HG02678 (cell line): ENCODE measurements around the gene OR52E6.

Source experiments
- ATAC-seq: cut with Tn5 transposase; IDR thresholded peaks from one replicate; pipeline ENCODE4 v1.9.1; 2021; ENCODE audit warnings: mild to moderate bottlenecking, moderate library complexity; ENCODE audit not compliant: unreplicated experiment

Gene OR52E6

DNA sequence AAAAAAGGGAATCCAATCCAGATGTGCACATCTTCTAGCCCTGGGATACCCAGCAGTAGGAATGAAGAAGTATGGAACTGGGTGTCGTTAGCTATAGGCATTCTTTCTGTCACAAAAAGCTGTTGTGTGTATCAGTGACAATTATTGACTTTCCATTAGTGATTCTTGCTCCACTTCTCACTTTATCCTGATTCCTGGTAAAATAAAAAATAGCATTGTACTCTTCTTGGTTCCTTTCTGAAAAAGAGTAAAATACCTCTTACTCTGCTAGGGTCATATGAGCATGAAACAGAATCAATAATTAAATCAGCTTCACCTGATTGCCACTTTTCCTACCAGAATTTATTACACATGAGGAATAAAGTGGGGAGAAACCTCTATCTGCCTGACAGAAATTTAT, at the start of gene OR52E6:
OR52E6 (minus strand) TSS at position 101 of the 400 bp plus-strand sequence; CDS start at position 101, 0 bp downstream.
- ATAC-seq = no peak

DNA sequence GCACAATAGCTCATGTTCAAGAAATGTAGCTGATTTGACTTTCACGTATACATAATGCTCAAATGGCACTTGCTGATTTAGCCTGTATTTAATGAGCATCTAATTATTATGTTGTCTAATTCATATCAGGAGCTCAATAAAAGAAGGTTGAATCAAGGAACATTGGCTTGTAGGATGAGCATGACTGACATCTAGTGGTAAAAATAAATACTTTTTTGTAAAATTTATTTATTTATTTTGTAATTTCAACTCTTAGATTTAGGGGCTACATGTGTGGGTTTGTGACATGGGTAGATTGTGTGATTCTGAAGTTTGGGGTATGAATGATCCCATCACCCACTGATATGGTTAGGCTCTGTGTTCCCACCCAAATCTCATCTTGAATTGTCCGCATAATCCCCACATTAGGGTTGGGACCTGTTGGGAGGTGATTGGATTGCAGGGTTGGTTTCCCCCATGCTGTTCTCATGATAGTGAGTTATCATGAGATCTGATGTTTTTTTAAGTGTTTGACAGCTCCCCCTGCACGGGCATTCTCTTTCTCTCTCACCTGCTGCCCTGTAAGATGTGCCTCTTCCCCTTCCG, 49.6 kb upstream of the OR52E6 start:
- ATAC-seq = no peak

DNA sequence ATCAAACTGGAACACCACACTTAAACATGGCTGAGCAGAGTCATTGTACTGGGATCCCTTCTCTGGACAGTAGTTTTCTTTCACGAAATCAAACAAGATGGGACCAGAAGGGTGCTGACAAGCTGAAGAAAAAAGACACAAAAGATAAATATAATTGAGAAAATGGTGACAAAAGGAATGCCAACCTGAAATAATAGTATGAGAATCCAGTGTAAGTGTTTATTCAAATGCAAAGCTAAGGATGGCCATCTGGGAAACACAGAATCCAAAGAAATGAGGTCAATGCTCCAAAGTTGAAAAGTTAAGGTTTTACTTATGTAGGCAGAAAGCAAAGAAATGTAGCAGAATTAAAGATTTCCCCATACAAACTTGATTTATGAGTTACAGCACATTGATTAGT, 46.0 kb upstream of the OR52E6 start:
- no peak for ATAC-seq

DNA sequence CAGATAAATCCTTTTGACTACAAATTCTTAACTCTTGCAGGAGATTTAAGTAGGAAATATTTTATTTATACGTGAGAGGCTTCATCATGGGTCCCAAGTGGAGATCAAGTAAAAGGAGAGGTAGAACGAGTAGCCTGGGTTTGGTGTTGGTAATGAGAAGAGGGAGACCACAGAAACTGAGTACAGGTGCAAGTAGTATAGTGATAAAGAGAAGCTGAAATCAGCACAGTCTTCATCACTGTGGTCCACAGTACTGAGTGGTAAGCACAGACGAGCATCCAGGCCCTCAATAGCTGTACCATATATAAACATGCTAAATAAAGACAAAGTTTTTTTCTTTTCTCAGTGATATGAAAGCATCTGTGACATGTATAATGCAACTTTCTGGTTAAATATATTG, 45.5 kb upstream of the OR52E6 start:
- no peak for ATAC-seq

DNA sequence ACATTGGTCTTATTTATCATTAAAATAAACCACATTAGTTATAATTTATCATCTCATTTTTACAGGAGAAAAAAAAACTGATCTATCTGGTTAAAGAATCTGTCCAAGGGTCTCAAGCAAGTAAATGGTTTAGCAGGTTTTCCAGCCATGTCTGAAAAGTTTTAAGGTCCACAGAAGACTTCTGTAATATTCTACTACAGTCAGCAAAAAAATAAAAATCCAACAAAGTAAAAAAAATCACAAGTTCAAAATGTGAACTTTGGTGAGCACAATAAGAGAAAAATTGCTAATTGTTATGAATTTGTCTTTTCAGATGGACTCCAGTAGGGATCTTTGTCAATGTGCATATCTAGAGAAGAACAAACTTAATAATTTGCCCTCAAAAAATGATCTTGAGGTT, 40.1 kb upstream of the OR52E6 start:
- no peak for ATAC-seq

DNA sequence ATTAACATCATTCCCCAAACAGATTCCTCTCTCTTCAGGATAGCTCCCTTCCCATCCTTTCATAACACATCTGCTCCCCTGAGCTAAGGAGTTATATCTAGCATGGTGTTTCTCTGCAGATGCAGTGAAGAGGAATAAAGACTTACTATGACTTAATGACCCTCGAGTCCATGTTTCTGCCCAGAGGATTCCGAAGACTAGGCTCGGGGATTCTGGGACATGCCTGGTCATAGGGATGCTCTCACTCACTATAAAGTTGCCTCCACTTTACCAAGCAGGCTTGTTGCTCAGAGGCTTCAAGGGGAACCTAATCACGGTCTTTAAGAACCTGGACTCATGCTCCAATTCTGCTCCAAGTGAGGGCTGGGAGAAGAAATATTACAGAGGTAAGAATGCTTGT, 38.6 kb upstream of the OR52E6 start, which contains the start of gene OR52E4:
OR52E4 (plus strand) TSS at position 301 of the 400 bp plus-strand sequence. CDS start 3,664 bp downstream, outside the sequence.
- ATAC-seq = no peak

DNA sequence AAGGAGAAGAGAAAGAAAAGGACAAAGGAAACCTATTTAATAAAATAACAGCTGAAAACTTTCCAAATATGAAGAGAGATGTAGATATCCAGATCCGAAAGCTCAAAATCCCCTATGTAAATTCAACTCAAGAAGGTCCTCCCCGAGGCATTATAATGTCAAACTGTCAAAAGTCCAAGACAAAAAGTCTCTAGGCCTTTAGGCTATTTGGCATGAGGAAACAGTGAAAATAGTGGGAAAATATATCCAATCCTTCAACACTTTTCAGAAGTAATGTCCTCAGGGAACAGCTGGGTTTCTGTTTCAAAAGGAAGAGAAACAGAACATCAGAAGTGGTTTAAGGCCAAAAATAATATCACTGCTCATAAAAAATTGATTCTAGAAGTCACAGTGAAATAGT, 36.9 kb upstream of the OR52E6 start:
- no peak for ATAC-seq

DNA sequence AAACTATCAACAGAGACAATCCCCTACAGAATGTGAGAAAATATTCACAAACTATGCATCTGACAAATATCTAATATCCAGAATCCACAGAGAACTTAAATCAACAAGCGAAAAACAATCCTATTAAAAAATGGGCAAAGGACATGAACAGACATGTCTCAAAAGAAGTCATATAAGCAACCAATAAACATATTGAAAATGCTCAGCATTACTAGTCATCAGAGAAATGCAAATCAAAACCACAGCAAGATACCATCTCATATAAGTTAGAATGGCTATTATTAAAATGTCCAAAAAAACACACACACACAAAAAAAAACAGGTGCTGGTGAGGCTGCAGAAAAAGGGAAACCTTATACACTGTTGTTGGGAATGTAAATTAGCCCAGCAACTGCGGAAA, 24.1 kb upstream of the OR52E6 start:
- no peak for ATAC-seq

DNA sequence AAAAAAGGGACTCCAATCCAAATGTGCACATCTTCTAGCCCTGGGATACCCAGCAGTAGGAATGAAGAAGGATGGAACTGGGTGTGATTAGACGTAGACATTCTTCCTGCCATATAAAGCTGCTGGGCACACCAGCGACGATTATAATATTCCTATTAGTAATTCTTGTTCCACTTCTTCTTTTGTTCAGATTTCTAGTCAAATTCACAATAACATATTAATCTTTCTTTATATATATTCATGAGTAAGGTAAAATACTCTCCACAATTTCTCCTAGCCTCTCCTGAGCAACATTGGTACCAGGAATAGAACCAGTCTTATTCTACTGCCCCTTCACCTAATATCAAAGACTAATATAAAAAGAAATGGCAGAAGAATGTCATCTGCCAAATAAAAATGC, 15.9 kb upstream of the OR52E6 start, which contains the start of gene OR52E8:
OR52E8 (minus strand) TSS at position 101 of the 400 bp plus-strand sequence; CDS start at position 101, 0 bp downstream.
- ATAC-seq = no peak

DNA sequence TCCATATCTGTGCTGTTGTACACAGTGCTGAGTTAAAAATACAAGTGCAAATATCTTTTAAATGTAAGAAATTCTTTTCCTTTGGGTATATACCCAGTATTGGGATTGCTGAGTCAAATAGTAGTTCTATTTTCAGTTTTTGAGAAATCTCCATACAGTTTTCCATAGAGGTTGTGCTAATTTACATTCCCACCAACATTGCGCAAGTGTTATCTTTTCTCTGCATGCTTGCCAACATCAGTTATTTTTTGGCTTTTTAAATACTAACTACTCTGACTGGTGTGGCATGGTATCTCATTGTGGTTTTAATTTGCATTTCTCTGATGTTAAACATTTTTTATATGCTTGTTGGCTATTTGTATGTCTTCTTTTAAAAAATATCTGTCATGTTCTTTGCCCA, 9.3 kb upstream of the OR52E6 start:
- no peak for ATAC-seq

DNA sequence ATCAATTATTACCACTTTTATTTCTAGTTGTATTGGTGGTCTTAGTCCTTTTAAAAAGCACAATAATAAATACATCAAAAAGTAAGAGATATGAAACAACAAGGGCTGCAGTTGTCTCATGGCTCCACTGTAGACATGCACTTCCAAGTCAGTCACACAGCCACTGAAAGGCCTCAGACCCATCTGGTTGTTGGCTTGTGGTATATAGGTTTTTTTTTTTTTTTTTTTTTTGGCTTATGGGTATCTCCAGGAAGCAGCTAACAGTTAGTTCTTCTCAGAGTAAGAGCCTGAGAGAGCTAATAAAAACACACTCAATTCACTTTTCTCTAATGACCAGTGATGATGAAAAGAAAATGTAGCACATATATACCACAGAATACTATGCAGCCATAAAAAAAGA, 6.0 kb upstream of the OR52E6 start:
- ATAC-seq = no peak

DNA sequence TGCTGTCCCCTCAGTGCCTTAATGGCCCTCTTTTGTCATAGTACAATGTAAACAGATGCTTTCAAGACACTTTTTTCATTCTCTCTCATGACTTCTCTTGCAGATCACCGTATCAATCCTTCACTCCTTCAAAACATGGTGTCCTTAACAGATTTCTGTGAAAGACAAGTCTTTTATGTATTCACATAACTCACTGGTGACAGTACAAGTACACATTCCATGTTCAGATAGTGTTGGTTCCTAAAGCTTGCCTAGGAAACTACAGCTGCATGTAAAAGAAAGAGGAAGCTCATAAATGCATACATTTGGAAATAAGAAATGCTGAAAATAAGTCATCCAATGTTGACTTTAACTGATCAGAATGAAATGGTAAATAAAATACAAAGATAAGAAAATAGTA, 5.0 kb upstream of the OR52E6 start:
- ATAC-seq = no peak

DNA sequence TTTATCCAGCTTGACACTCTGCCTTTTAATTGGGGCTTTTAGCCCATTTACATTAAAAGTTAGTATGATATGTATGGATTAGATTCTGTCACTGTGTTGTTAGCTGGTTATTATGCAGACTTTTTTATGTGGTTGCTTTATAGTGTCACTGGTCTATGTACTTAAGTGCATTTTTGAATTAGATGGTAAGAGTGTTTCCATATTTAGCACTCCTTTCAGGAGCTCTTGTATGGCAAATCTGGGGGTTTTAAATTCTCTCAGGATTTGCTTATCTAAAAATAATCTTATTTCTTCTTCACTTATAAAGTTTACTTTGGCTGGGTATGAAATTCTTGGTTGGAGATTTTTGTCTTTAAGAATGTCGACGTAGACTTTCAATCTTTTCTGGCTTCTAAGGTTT, 4.0 kb downstream of the OR52E6 start:
- ATAC-seq = no peak

DNA sequence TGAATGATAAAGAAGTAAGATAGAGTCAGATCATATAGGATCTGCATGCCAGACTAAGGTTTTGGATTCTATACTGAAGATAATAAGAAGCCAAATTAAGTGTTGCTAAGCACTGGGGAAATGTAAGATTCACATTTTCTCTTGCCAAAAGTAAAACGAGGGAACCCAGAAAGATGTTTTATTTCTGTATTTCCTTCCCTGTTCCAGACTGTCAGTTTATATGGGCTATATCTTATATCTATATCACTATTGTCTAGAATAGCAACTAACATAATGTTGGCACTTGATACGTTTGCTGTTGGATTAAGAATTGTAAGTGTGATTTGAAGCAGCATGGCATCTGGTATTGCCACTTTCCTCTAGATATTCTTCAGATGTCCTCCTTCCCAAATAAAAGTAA, 8.3 kb downstream of the OR52E6 start:
- ATAC-seq = no peak

DNA sequence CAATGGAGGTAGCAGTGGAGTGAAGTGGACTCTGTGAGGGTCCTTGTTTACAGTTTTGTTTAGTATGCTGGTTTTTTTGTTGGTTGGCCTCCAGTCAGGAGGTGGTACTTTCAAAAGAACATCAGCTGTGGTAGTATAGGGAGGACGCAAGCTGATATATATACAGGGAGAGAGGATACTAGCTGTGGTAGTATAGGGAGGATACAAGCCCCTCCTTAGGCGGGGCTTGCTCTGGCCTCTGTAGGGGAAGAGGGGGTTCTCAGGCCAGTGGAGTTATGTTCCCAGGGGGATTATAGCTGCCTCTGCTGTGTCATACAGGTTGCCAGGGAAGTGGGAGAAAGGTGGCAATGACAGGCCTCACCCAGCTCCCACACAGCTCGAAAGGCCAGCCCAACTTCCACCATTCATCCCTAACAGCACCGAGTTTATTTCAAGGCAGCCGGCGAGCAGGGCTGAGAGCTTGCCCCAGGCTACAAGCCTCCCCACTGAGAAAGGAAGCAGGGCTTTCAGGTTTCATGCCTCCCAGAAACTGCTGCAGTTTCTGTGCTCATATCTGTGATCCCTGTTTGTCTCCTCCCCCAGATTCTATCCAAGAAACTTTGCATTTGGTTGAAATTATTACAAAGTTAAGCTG, 10.4 kb downstream of the OR52E6 start:
- ATAC-seq = no peak

DNA sequence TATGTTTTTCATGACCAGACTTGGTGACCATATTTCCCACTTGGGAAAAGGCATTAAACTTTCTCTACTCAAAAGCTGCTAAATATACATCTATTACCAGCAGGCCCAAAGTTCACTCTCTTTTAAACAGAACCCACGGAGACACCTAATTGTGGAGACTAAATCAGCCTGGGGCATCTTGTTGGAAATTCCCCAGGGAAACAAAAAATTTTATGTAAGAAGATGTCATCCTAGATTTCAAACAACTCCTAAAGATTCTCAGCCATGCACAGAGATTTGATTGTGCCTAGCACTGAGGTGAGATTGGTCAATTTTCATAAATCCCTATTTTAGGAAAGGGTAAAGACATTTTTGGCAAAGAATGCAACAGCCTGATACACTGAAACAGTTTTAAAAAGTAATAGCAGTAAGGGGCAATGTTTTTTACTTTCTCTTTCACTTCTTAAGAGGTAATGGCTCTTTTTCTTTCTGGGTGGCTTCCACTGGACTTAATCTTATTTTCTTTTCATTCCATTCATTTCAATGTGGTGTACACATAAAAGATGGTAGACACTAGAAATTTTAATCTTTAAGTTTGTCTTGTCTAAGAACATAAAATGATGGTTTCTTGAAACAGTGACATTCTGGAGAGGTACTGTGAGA, 23.3 kb downstream of the OR52E6 start:
- peak; percentile 65 for ATAC-seq

DNA sequence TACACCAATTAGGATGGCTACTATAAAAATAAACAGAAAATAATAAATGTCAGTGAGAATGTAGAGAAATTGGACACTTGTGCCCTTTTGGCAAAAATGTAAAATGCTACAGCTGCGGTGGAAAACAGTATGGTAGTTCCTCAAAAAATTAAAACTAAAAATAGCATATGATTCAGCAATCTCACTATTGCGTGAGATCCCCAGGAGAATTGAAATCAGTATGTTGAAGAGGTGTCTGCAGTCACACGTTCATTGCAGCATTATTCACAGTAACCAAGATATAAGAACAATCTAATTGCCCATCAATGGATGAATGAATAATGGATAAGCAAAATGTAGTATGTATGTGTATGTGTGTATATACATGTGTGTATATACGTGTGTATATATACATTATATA, 26.2 kb downstream of the OR52E6 start:
- no peak for ATAC-seq

DNA sequence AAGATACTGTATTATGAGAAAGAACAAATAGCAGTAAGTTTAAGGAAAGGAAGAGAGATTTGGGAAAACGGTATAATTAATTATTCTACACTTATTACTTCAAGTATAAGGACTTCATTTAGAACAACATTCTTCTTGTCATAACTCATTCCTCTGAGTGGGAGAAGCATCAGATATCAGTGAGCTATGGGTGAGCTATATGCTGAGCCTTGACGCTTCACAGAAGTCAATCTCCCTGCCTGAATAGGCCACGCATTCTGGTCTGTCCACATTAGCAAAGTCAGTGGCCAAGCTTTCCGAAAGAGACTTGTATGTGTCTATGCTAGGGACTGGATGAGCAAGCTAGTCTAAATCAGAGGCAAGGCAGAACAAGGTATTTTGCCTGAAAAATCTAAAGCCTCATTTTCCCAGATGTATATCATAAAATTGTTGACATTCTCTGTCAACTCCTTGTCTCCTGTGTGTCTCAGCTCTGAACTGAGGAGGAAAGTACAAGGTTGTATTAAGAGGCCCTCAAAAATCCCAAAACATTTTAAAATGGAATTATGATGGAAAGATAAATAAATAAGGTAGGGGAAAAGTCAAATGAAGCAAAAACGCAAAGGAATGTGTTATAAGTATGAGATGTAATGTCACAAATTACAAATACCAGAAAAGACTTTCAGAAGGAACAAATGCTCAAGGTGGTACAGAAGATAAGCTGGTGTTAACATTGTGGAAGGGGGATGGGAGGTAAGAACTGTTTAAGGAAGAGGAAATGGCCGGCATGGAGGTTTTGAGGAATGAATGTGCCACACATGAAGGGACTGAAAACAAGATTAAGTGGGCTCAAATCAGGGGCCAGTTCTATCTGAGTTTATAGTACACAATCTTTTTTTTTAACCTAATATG, 31.5 kb downstream of the OR52E6 start:
- no peak for ATAC-seq

DNA sequence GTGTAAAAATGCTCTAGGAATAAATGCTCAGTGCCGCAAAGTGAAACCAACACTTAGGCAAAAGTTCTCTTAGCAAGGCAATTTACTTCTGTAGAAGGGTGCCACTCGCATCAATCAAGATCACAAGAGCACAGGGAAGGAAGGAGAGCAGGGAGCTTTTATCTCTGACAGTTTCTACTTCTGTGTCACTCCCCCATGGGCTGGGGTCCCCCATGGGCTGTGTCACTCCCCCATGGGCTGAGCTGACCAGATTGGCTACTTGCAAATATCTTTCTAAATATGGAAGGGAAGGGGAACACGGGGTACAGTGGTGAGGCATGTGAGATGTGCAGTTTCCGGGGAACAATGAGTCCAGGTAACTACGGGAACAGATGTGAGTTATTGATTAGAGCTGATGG, 32.6 kb downstream of the OR52E6 start:
- ATAC-seq = peak; percentile 22

DNA sequence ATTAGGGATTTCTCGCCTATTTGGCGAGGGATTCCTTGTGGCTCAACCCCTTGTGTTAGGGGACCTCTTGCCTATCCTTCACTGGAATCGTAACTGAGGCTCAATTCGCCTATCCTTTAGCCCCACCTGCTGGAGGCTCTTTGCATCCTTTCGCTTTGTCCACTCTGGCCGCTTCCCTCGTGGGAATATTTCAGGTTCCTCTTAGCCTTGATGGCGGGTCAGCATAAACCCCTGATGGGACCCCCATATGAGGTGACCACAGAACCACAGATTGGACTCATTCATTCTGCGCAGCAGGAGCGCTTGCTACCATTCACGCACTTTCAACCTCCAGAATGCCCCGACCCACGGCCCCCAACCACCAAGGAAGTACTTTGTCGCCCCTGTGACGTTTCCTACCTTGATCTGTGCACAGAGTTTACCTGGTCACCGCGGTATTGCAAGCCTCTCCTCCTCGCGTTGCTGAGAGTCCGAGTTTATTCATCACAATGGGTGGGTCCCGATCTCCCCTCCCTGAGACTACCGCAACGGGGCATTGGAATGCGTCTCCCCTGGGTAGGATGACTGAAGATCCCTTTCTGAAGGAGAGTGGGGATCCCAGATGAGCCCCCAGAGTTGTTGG, 33.1 kb downstream of the OR52E6 start, which contains the start of gene OR52N2:
OR52N2 (plus strand) TSS at position 425 of the 622 bp plus-strand sequence. CDS start 11,412 bp downstream, outside the sequence.
- peak; percentile 91 for ATAC-seq

DNA sequence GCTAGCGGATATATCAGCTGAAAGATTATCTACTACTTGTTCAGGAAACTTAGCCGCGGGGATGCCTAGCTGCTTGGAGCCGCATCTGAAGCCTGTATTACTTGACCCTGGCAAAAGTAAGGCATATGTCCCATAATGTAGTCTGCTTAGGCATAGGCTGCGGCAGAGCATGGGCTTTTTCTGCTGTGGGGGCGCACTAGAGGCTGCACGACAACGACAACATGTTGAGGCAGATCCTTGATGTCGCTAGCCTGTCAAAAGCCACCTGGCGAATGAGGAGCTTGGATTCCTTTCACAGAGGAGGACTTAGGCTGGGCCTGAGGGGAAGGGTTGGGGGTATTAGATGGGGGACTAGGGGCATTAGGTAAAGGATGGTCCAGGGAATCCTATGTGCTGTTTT, 34.1 kb downstream of the OR52E6 start:
- peak; percentile 52 for ATAC-seq
